GM23338 (cell line): ENCODE measurements around the gene FAM25A. TPM values are rescaled to one million over a fixed set of nuclear protein-coding genes. Genes with fewer than 3 reads are reported as not detected.
"Not testable (repeated sequence)": the region's sequence is repeated elsewhere in the genome, so short reads cannot be mapped to it uniquely, and the experiment has no call there.

Experiments used
- ATAC-seq: fragments of 200-7000 bp; cut with Tn5 transposase; 3 replicates; pipeline ENCODE4 v1.9.1; 2020
- DNase-seq: peaks from one replicate; pipeline ENCODE4 v3.0.0-alpha.2; 2015; ENCODE audit warnings: low spot score
- H2AFZ ChIP-seq: fragments of 200-600 bp; sonication (generic); 2 replicates; pipeline ENCODE4 v1.8.0; 2016; ENCODE audit warnings: antibody characterized with exemption, mild to moderate bottlenecking, moderate library complexity
- H3F3A ChIP-seq: fragments of 200-600 bp; sonication (generic); replicated peaks from 2 replicates; pipeline ENCODE4 v1.8.0; 2017; ENCODE audit warnings: antibody characterized with exemption, mixed run types, low read depth
- H3K27ac ChIP-seq: fragments of 200-600 bp; sonication (generic); 2 replicates; pipeline ENCODE4 v1.6.1; 2016; ENCODE audit warnings: low read depth
- H3K27me3 ChIP-seq: fragments of 200-600 bp; sonication (generic); 2 replicates; pipeline ENCODE4 v1.8.0; 2016; ENCODE audit warnings: mild to moderate bottlenecking, mixed run types, moderate library complexity; ENCODE audit not compliant: insufficient read depth
- H3K36me3 ChIP-seq: fragments of 200-600 bp; sonication (generic); 2 replicates; pipeline ENCODE4 v1.8.0; 2016; ENCODE audit warnings: mild to moderate bottlenecking; ENCODE audit not compliant: insufficient read depth
- H3K4me1 ChIP-seq: fragments of 200-600 bp; sonication (generic); 2 replicates; pipeline ENCODE4 v1.8.0; 2016; ENCODE audit warnings: mild to moderate bottlenecking, moderate library complexity; ENCODE audit not compliant: insufficient read depth
- H3K4me2 ChIP-seq: fragments of 200-600 bp; sonication (generic); 2 replicates; pipeline ENCODE4 v1.7.1; 2017; ENCODE audit warnings: mixed run types
- H3K4me3 ChIP-seq: fragments of 200-600 bp; sonication (generic); 2 replicates; pipeline ENCODE4 v1.6.1; 2016; ENCODE audit warnings: mixed run types
- H3K79me2 ChIP-seq: fragments of 200-600 bp; sonication (generic); replicated peaks from 2 replicates; pipeline ENCODE4 v1.8.0; 2017; ENCODE audit warnings: mild to moderate bottlenecking; ENCODE audit not compliant: insufficient read depth
- H3K9me2 ChIP-seq: fragments of 200-600 bp; sonication (generic); 2 replicates; pipeline ENCODE4 v1.8.0; 2017; ENCODE audit not compliant: insufficient read depth
- H4K20me1 ChIP-seq: fragments of 200-600 bp; sonication (generic); replicated peaks from 2 replicates; pipeline ENCODE4 v1.8.0; 2017; ENCODE audit warnings: mild to moderate bottlenecking; ENCODE audit not compliant: insufficient read depth
- H3K27ac Mint-ChIP-seq: 2 replicates; pipeline ENCODE4 v1.8.0; 2020; ENCODE audit warnings: inconsistent platforms, mild to moderate bottlenecking, moderate library complexity, mixed read lengths
- H3K27me3 Mint-ChIP-seq: 3 replicates; pipeline ENCODE4 v1.8.0; 2022; ENCODE audit warnings: low read depth, mild to moderate bottlenecking, moderate library complexity, mixed read lengths, inconsistent platforms; ENCODE audit not compliant: insufficient read depth, poor library complexity
- H3K36me3 Mint-ChIP-seq: 3 replicates; pipeline ENCODE4 v1.8.0; 2021; ENCODE audit warnings: low read depth, mild to moderate bottlenecking, inconsistent platforms, moderate library complexity, mixed read lengths
- H3K4me1 Mint-ChIP-seq: 3 replicates; pipeline ENCODE4 v1.8.0; 2020; ENCODE audit warnings: mild to moderate bottlenecking, inconsistent platforms, mixed read lengths
- H3K4me3 Mint-ChIP-seq: 3 replicates; pipeline ENCODE4 v1.8.0; 2021; ENCODE audit warnings: moderate library complexity, mild to moderate bottlenecking, inconsistent platforms, mixed read lengths
- H3K9me3 Mint-ChIP-seq: 3 replicates; pipeline ENCODE4 v1.8.0; 2020; ENCODE audit warnings: moderate library complexity, mild to moderate bottlenecking, inconsistent platforms, mixed read lengths
- CREB1 ChIP-seq: fragments of 250-450 bp; sonication (Bioruptor Pico); IDR thresholded peaks from 2 replicates; pipeline ENCODE4 v1.5.0; 2020; ENCODE audit warnings: low read depth, mild to moderate bottlenecking, moderate library complexity
- CTCF ChIP-seq, 2 experiments: fragments of 200-600 bp in 1 of 2; sonication (generic) in 1 of 2; conservative IDR thresholded peaks; 2 replicates each; pipeline versions ENCODE4 v1.5.1 to v1.6.1; 2016 to 2017; ENCODE audit warnings: antibody characterized with exemption in 2 of 2, low read depth in 2 of 2, mild to moderate bottlenecking in 2 of 2, moderate library complexity in 1 of 2
- ETS1 ChIP-seq: IDR thresholded peaks from 2 replicates; pipeline ENCODE4 v1.6.1; 2016; ENCODE audit warnings: antibody characterized with exemption
- EZH2 ChIP-seq: fragments of 200-600 bp; sonication (generic); IDR thresholded peaks from one replicate; pipeline ENCODE4 v1.8.0; 2017; ENCODE audit warnings: antibody characterized with exemption, mild to moderate bottlenecking, low read depth; ENCODE audit not compliant: unreplicated experiment
- EZH2phosphoT487 ChIP-seq: fragments of 200-600 bp; sonication (generic); IDR thresholded peaks from one replicate; pipeline ENCODE4 v1.8.1; 2018; ENCODE audit warnings: antibody characterized with exemption; ENCODE audit not compliant: unreplicated experiment
- JUNB ChIP-seq: IDR thresholded peaks from one replicate; pipeline ENCODE4 v1.6.1; 2016; ENCODE audit warnings: antibody characterized with exemption; ENCODE audit not compliant: unreplicated experiment
- NANOG ChIP-seq: IDR thresholded peaks from 2 replicates; pipeline ENCODE4 v1.6.1; 2016; ENCODE audit warnings: antibody characterized with exemption, borderline replicate concordance
- POLR2AphosphoS5 ChIP-seq: IDR thresholded peaks from 2 replicates; pipeline ENCODE4 v1.6.1; 2016; ENCODE audit warnings: antibody characterized with exemption, low read depth
- STAT1 ChIP-seq: IDR thresholded peaks from one replicate; pipeline ENCODE4 v1.6.1; 2016; ENCODE audit warnings: antibody characterized with exemption; ENCODE audit not compliant: unreplicated experiment
- ZNF114 ChIP-seq: fragments of 250-450 bp; sonication (Bioruptor Pico); IDR thresholded peaks from 2 replicates; pipeline ENCODE4 v1.5.0; 2020; ENCODE audit warnings: mild to moderate bottlenecking, moderate library complexity
- ZNF331 ChIP-seq: fragments of 250-450 bp; sonication (Bioruptor Pico); IDR thresholded peaks from 2 replicates; pipeline ENCODE4 v1.5.0; 2020; ENCODE audit warnings: low read depth, mild to moderate bottlenecking, moderate library complexity
- ZNF462 ChIP-seq: fragments of 250-450 bp; sonication (Bioruptor Pico); IDR thresholded peaks from 2 replicates; pipeline ENCODE4 v1.5.0; 2020; ENCODE audit warnings: mild to moderate bottlenecking, moderate library complexity
- polyA plus RNA-seq: library from polyadenylated mRNA; unstranded; fragments of >200 nt; fragmentation: Nextera tagmentation; extraction: Ambion mirVana; gene quantifications from 2 replicates; pipeline ENCODE4 v1.2.1, GENCODE V29; 2016
- total RNA-seq: library from RNA; depleted of rRNA; stranded (reverse); fragments of >200 nt; shearing (Covaris generic); gene quantifications from 2 replicates; pipeline ENCODE4 v1.2.3, GENCODE V29; 2014

The FAM25A gene
- total and polyA plus RNA-seq, 2 experiments from 2014 or later = not detected

- H4K20me1 ChIP-seq, H3K27ac Mint-ChIP-seq, H3K36me3 Mint-ChIP-seq, H3K9me3 Mint-ChIP-seq, H3K27me3 Mint-ChIP-seq, ATAC-seq, H3K9me2 ChIP-seq, DNase-seq, H3K4me3 ChIP-seq, H3K79me2 ChIP-seq, H3K27me3 ChIP-seq, H3K27ac ChIP-seq, H3K36me3 ChIP-seq, H3F3A ChIP-seq, H3K4me2 ChIP-seq, H2AFZ ChIP-seq, H3K4me3 Mint-ChIP-seq: not testable (repeated sequence)
- H3K4me1 ChIP-seq = 0 out of 2 replicates have a peak, but pooled peaks cover 11% of the 10 kb centered on the region
- H3K4me1 Mint-ChIP-seq = peaks cover 26% of the 10 kb centered on the region
Observed at GRCh38 chr10:86984498-86984897, 35.6 kb upstream of the FAM25A start.

- no peaks in the 10 kb centered on the region for H3K36me3 ChIP-seq
- no peak for DNase-seq
- H3K4me1 Mint-ChIP-seq = peaks cover 12% of the 10 kb centered on the region; the same call in 2 of the 3 replicates
- H3K36me3 Mint-ChIP-seq = no peaks in the 10 kb centered on the region
- H3K4me3 Mint-ChIP-seq = no peak overlapping the region
- no peak overlapping the region for H3K4me2 ChIP-seq
- H3K27ac Mint-ChIP-seq = no peak overlapping the region
- ATAC-seq = no peak
- H3K4me3 ChIP-seq = no peak overlapping the region
- H2AFZ ChIP-seq = no peak overlapping the region
- no peaks in the 10 kb centered on the region for H3K9me3 Mint-ChIP-seq
- no peaks in the 10 kb centered on the region for H4K20me1 ChIP-seq
- H3K9me2 ChIP-seq = no peaks in the 10 kb centered on the region
- H3K4me1 ChIP-seq = no peaks in the 10 kb centered on the region
- no peaks in the 10 kb centered on the region for H3F3A ChIP-seq
- H3K27me3 ChIP-seq = no peaks in the 10 kb centered on the region
- H3K27ac ChIP-seq = no peak overlapping the region
- H3K27me3 Mint-ChIP-seq = no peaks in the 10 kb centered on the region
- H3K79me2 ChIP-seq = no peaks in the 10 kb centered on the region
- no peak for TF ChIP-seq EZH2phosphoT487
- TF ChIP-seq JUNB = no peak
- no peak for TF ChIP-seq POLR2AphosphoS5
- no peak for TF ChIP-seq EZH2
- TF ChIP-seq ZNF462 (CRISPR knock-in tag) = no peak
- TF ChIP-seq CREB1 (CRISPR knock-in tag) = no peak
- no peak for TF ChIP-seq NANOG
- TF ChIP-seq ZNF331 (CRISPR knock-in tag) = no peak
- no peak for TF ChIP-seq STAT1
- no peak for TF ChIP-seq ZNF114 (CRISPR knock-in tag)
- TF ChIP-seq CTCF (conservative IDR thresholded peaks at IDR 0.05; ENCODE audit: low read depth in 2 of 2) = no peak
- no peak for TF ChIP-seq ETS1
Observed at GRCh38 chr10:86988520-86988919, 31.6 kb upstream of the FAM25A start.
